Subcutaneous adipose tissue (tissue), 4 donors: ENCODE data around the gene SCFD1. TPM values are rescaled to one million over a fixed set of nuclear protein-coding genes. Genes with fewer than 3 reads are reported as not detected.

Source experiments
- CTCF ChIP-seq: fragments of 450-650 bp; IDR thresholded peaks from one replicate; pipeline ENCODE4 v1.5.1; 2016; ENCODE audit warnings: low read depth, mild to moderate bottlenecking, control low read depth, antibody characterized with exemption, moderate library complexity
- total RNA-seq, 4 donors: library from RNA; depleted of rRNA; stranded (reverse); fragments of >200 nt; gene quantifications; one replicate each; pipeline ENCODE4 v1.1.0, GENCODE V29; 2016

Gene SCFD1
- total RNA-seq, 4 donors from 2014 or later: 54.1 to 122 (median 77.3) TPM

GRCh38 chr14:30641207-30641606, 19.1 kb downstream of the SCFD1 start:
- no peak for TF ChIP-seq CTCF

- TF ChIP-seq CTCF: no peak
Observed at GRCh38 chr14:30645600-30645999, 23.5 kb downstream of the SCFD1 start.

GRCh38 chr14:30648471-30648870, 26.4 kb downstream of the SCFD1 start:
- no peak for TF ChIP-seq CTCF

- no peak for TF ChIP-seq CTCF
Observed at GRCh38 chr14:30651937-30652336, 29.8 kb downstream of the SCFD1 start.

GRCh38 chr14:30655124-30655523, 33.0 kb downstream of the SCFD1 start:
- TF ChIP-seq CTCF: no peak

GRCh38 chr14:30655658-30656057, 33.5 kb downstream of the SCFD1 start:
- TF ChIP-seq CTCF: no peak

- TF ChIP-seq CTCF: no peak
Observed at GRCh38 chr14:30656190-30656632, 34.1 kb downstream of the SCFD1 start.
